ENCODE results near the gene NPAS1. TPM values are rescaled to one million over a fixed set of nuclear protein-coding genes. Genes with fewer than 3 reads are reported as not detected.

NPAS1 gene
- total and polyA plus RNA-seq, 2 of the 8 experiments (the other 6 are each of a cell fraction or from before 2014, with no cell fraction given): 9.9 to 13.9 TPM

- Histone ChIP-seq H4K91ac (replicated peaks; ENCODE audit: insufficient read length, low read length) (no peak overlapping the region), H2BK5ac (ENCODE audit: low read depth, low read length) (no peak overlapping the region), H3K23ac (ENCODE audit: insufficient read length) (no peak overlapping the region), H2BK120ac (replicated peaks; ENCODE audit: low read depth, low read length) (no peak overlapping the region), H2BK15ac (ENCODE audit: low read length) (no peak overlapping the region), H3K27ac (ENCODE audit: low read depth, low read length) (no peak overlapping the region), H3K4me3 (ENCODE audit: extremely low read depth in 1 of 4, insufficient read depth in 2 of 4, low read depth in 3 of 4, low read length in 4 of 4) (no peak overlapping the region), H3K4ac (replicated peaks; ENCODE audit: insufficient read length, low read depth, low read length) (no peak overlapping the region), H3K9ac (replicated peaks in 1 of 4; ENCODE audit: extremely low read depth in 1 of 4, low read depth in 3 of 4, low read length in 3 of 4) (no peak overlapping the region; a peak in 1 of 7 replicates), H3K79me2 (ENCODE audit: control insufficient read depth in 1 of 2, insufficient read depth in 2 of 2, low read length in 2 of 2) (no peaks in the 10 kb centered on the region), H3K23me2 (ENCODE audit: low read depth, low read length) (no peaks in the 10 kb centered on the region), H2BK12ac (ENCODE audit: low read depth, low read length) (no peak overlapping the region), H4K5ac (ENCODE audit: insufficient read length, low read depth, low read length) (no peak overlapping the region), H3K56ac (replicated peaks; ENCODE audit: insufficient read length, low read depth, low read length) (no peak overlapping the region), H4K20me1 (replicated peaks in 1 of 2; ENCODE audit: control insufficient read depth in 1 of 2, insufficient read depth in 2 of 2, low read length in 2 of 2) (peaks cover 3% of the 10 kb centered on the region in 2 experiments), H2AK5ac (ENCODE audit: low read depth, low read length) (no peak overlapping the region), H2AFZ (ENCODE audit: low read length) (no peak overlapping the region), H3K4me2 (ENCODE audit: insufficient read depth in 1 of 2, low read depth in 2 of 2, low read length in 2 of 2) (no peak overlapping the region), H2BK20ac (ENCODE audit: low read length) (no peak overlapping the region), H3K18ac (ENCODE audit: extremely low read depth, low read length) (no peak overlapping the region), H3K4me1 (replicated peaks in 1 of 4; ENCODE audit: control insufficient read depth in 3 of 4, insufficient read depth in 4 of 4, low read length in 3 of 4) (no peaks in the 10 kb centered on the region; a peak in 1 of 7 replicates), H4K8ac (ENCODE audit: extremely low read depth, insufficient read depth, low read length) (peak overlapping the region; percentile 41; the same call in 1 of the 2 replicates), H3K27me3 (replicated peaks in 1 of 4; ENCODE audit: control insufficient read depth in 3 of 4, extremely low read depth in 1 of 4, insufficient read depth in 3 of 4, low read length in 3 of 4) (no peaks in the 10 kb centered on the region), H3K79me1 (ENCODE audit: low read depth, low read length) (no peaks in the 10 kb centered on the region), H3K14ac (ENCODE audit: insufficient read length) (no peak overlapping the region), H3K9me3 (ENCODE audit: insufficient read depth in 2 of 2, low read depth in 1 of 2, low read length in 1 of 2) (no peaks in the 10 kb centered on the region), H3K36me3 (ENCODE audit: control insufficient read depth in 2 of 4, insufficient read depth in 4 of 4, low read length in 3 of 4) (peaks cover 0 to 2% (median 0%) of the 10 kb centered on the region in 4 experiments; a peak in 3 of 8 replicates)
- 89% methylated on average over 14 of the region's 14 CpGs; no CpG with 5 or more reads in 1 of the 2 experiments for WGBS, 2 experiments (ENCODE audit: extremely low coverage in 1 of 2, insufficient coverage in 1 of 2, insufficient read length in 1 of 2, insufficient replicate concordance in 2 of 2, low coverage in 1 of 2, low lambda C conversion rate in 2 of 2, missing lambda C conversion rate in 1 of 2)
- DNase-seq (ENCODE audit: low read depth in 1 of 2, low spot score in 2 of 2) (no peak), FAIRE-seq (no peak)
- CTCF ChIA-PET (ENCODE audit: partially characterized antibody): interaction anchor here (0.6 to 2.9 kb wide), 6 partner anchors 10 to 228 kb away, joined by 3 to 6 read pairs (median 3); no protein-coding TSS in a partner anchor
- POLR2A ChIA-PET (ENCODE audit: partially characterized antibody): interaction anchor here (0.7 to 2.3 kb wide), 4 partner anchors 8 to 126 kb away, joined by 3 to 12 read pairs (median 3); no protein-coding TSS in a partner anchor
- TF ChIP-seq USF2 (IDR thresholded peaks at IDR 0.05; ENCODE audit: low read length) (no peak), SP1 (IDR thresholded peaks at IDR 0.05; ENCODE audit: low read depth, low read length) (no peak), KDM1A (IDR thresholded peaks at IDR 0.05; ENCODE audit: borderline replicate concordance, low read length) (no peak), PHF8 (conservative IDR thresholded peaks at IDR 0.05; ENCODE audit: low read depth, low read length) (no peak), GABPA (IDR thresholded peaks at IDR 0.05; ENCODE audit: borderline replicate concordance, insufficient read depth, low read length) (no peak), TBP (IDR thresholded peaks at IDR 0.05; ENCODE audit: low read depth, low read length) (no peak), ATF3 (IDR thresholded peaks at IDR 0.05; ENCODE audit: insufficient read depth, low read depth, low read length) (no peak), EZH2 (IDR thresholded peaks at IDR 0.05; ENCODE audit: low read depth, low read length, severe bottlenecking) (no peak), HDAC6 (IDR thresholded peaks at IDR 0.05; ENCODE audit: low read depth, low read length) (no peak), SIRT6 (IDR thresholded peaks at IDR 0.05; ENCODE audit: low read length) (no peak)
These were observed 33.9 kb upstream of the NPAS1 start for GRCh38 chr19:46985542-46986415.
